Effector CD4-positive, alpha-beta T cell (primary cell): Measurements from ENCODE around the gene LRCOL1. TPM values are rescaled to one million over a fixed set of nuclear protein-coding genes. Genes with fewer than 3 reads are reported as not detected.

Source experiments
- DNase-seq: peaks from one replicate; pipeline ENCODE4 v3.0.0-alpha.2; 2020
- total RNA-seq: gene quantifications from one replicate; lab custom pipeline; 2026; lab: John Stamatoyannopoulos, UW

Gene LRCOL1
- total RNA-seq, result not detected

DNA sequence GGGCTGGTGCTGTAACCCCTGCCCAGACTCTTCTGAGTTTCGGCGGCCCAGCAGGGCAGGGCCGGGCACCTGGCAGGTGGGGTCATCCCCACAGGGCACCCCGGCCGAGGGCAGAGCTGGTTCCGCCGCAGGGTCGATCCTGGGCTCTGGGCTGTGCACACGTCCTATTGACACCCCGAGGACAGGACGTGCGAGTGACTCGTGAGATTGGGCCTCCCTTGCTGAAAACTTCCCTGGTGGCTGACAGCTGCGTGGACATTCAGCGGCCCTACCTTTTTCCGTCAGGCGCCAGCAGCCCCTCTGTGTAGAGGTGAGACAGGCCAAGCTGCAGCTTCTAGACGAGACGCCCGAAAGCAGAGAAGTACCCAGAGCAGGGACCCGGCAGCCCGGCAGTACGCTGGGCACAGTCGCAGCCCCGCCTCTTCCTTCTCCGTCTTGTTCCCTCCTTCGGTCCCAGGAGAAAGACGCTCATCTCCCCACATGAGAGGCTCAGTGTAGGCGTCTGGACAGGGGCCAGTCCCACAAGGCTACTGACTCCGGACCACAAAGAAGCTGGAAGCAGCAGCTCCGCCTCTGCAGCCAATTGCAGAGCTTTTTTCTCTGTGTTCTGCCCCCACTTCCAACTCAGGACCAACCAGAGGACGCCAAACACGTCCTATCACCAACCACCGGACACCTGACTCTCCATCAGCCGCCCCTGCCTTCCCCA is at the start of gene LRCOL1:
TSS of gene LRCOL1 (minus strand) at position 532 of the 709 bp plus-strand sequence. CDS start 4,331 bp downstream, outside the sequence.
- DNase-seq, result no peak

DNA sequence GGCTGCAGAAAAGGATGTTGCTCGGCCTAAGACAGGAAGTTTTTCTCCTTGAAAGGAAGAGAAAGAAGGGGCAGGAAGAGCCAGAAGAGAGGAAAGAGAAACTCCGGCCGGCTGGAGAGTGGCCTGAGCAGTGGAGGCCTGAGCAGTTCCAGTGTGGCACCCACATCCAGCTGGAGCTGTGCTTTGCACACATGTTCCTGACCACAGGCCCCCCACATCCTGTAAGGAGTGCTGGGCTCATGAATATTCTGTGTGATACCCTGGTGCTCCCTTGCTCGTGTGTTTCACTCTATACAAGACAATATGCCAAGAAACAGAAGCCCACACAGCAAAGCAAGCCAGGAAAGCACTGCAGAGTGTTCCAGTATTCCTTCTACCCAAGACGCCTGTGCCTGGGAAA is 49.7 kb upstream of the LRCOL1 start:
- no peak for DNase-seq

DNA sequence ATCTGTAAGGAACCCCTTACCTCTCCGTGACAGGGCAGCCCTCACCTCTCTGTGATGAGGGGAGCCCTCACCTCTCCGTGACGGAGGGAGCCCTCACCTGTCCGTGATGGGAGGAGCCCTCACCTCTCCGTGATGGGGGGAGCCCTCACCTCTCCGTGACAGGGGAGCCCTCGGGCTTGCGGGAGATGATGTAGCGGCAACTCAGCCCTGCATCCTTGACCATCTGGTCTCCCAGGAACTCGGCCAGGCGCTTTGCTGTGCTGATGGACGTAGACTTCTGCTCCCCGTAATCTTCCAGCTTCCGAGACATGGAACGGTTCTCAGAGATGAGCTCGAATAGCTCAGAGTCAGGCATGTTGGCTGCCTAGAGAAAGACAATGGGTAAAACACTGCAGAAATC is 48.8 kb upstream of the LRCOL1 start:
- no peak for DNase-seq

DNA sequence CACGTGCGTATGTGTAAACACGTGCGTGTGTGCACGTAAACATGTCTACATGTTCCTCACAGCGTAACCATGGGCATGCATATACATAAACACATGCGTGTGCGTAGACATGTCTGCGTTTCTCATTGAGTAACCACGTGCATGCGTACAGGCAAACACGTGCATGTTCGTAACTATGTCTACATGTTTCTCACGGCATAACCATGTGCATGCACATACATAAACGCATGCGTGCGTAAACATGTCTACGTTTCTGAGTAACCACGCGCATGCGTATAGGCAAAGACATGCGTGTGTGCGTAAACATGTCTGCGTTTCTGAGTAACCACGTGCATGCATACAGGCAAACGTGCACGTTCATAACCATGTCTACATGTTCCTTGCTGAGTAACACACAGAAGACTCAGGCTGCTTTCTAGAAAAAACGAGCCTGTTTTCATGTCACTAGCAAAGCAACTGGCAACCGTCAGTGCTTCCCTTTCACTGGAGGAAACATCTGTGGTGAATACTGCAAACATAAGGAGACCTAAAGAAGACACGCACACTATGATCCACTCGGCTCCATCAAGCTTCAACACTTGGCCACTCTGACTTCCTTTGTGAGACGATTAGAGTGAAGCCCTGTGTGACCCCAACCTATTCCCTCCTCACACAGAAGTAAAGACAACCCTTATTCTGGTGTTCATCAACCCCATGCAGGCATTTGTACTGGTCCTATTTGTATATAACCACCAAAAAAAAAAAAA is 47.9 kb upstream of the LRCOL1 start:
- no peak for DNase-seq

DNA sequence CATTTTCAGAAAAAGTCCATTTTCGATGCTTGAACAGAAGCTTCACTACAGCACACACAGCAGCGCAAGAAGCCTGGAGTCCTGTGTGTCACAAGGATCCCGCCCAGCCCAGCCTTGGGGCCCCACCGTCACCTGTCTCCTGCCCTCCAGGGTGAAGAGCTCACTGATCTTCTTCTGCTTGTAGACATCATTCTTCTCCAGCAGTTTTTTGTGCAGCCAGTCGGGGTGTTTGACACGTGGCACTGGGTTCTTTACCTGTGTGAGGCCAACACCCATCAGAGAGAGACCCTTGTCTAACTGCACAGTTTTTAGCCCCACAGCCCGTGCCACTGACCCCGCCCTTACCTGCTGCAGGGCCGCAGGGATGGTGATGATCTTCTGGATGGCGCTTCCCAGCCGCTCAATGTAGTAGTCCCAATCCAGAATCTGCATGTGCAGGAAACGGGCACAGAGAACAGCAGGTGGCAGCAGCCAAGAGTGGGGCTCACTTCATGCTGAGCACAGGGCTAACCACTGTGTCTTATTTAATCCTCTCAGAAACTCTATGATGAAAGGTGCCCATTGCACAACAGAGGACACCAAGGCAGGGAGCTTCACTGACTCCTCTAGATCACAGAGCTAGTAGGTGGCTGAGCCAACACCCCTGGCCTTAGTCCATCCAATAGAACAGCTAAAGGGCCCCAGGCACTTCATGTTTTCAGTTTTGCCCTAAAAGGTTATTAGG is 46.8 kb upstream of the LRCOL1 start:
- DNase-seq, result no peak

DNA sequence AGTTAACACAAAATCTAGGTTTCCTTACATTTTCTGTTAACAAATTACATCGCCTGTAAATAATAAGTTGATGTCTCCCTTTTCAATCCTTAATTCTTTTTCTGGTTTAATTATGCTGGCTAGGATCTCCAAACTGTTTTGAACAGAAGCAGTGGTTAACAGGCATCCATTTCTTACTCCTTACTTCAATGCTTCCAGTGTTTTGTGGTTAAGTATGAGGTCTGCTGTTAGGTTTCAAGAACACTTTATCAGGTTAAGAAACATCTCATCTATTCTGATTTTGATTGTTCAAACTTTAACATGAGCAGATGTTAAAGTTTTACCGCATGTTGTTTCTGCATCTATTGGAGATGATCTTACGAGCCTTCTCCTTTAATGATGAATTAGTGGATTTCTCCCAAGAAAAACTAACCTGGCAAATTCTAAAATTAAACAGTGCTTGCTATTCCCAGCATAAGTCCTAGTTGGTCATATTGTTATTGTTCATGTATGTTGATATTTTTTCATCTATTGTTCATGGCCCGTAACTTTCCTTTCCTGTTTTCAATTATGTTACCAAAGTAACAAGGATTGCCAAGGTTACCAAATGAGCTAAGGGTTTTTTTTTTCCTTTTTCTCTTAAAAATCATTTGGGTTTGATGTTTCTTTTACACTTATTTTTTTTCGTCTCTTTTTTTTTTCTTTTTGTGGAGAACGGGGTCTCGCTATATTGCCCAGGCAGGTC is 43.3 kb upstream of the LRCOL1 start:
- no peak for DNase-seq

DNA sequence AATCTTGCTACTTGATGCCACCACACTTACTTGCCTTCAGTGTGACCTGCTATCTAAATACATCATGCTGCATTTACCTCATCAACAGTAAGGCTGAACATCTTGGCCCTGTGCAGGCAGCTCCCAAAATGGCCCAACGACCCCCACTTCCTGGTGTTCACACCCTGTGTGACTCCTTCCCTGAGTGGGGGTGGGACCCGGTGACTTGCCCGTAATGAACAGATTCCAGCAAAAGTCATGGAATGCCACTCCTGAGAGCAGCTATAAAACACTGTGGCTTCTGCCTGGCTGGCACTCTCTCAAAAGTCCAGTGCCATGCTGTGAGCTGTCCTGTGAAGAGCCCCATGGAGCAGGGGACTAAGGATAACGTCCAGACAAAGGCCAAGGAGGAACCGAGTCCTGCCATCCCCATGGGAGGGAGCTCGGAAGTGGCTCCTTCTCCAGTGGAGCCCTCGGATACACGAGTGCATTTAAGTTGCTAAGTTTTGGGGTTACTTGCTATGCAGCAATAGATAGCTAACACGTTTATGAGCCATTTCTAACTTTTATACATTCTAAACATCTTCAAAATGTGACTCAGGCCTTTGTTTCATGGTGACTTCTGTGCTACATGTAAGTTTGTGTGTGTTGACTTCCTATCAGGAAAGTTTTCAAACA is 41.2 kb upstream of the LRCOL1 start:
- DNase-seq, result no peak

DNA sequence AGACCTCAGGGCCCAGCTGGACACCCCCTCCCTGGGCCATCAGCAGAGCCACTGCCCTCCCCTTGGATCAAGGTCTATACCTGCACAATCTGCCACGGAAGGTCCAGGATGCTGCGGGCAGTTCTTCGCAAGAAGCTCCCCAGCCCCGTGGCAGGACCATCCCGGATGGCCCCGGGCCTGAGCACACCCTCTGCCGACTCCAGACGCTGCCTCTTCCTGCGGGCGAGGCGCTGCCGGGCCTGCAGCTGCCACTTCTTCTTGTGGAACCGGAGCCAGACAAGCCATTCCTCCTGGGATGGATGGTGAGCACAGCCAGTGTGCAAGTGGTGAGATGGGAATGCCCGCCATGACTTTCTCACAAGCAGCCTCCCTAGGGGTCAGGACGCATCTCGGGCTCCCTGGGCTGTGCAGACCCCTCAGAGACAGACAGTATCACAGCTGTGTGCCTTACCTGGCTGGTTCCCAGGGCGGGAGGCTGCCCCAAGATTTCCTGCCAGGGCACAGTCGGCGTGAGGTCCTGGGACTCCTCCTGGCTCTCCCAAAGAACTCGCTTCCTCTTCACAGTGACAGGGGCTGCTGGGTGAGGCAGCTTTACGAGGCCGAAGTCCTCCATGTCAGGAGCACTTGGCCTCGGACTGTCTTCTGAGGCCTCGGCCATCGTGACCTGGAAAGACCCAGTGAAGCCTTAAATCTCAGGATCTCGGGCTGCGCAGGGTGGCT is 39.0 kb upstream of the LRCOL1 start:
- DNase-seq, result no peak

DNA sequence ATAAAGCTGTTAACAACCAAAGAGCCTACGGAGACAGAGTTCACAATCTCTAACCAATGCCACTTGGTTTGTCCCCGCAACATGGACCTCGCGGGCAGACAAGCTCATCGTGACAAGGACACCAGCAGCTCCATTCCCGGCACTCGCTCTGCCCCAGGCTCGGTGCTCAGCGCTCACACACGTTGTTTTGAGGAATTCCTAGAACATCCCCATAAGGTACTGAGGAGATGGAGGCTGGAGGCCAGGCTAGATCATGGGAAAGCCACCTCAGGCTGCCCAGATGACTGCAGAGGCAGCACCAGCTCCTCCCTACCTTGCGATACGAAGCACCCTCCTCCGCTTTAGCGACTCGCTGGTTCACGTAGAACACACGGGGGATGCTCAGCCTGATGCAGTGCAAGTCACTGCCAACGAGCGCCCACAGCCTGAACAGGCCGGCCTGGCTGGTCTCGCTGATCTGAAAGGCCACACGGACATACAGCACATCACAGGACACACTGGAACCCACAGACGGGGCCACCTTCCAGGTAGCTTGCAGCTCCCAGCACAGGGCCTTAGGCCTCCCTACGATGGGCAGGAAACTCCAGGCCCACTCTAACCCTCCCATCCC is 38.3 kb upstream of the LRCOL1 start:
- DNase-seq, result no peak

DNA sequence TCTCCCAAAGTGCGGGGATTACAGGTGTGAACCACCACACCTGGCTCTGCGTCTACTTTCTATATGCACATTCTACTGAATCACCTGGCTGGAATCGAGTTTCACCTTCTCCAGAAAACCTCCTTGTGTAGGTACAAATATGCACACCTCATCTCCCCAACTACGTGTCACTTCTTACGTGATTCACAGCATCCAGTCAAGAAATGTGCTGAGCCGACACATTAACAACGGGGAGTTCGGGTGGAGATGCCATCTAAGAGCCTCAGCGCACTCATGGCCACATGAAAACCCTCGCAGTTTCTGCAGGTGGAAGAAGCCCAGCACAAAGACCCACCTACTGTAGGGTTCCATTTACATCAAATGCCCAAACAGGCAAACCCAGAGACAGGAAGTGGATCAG is 37.5 kb upstream of the LRCOL1 start:
- DNase-seq, result no peak

DNA sequence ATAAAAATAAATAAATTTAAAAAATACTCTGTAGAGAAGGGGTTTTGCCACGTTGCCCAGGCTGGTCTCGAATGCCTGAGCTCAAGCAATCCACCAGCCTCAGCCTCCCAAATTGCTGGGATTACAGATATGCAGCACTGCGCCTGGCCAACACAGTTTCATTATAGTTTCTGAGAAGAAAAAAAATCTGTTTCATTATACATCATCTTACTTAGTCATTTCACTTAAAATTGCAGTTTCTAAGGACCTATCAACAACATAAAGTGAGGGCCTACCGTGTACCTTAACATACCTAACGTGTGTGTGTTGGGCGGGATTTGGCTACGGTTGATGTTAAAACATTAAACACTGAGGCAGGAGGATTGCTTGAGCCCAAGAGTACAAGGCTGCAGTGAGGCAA is 36.5 kb upstream of the LRCOL1 start:
- no peak for DNase-seq

DNA sequence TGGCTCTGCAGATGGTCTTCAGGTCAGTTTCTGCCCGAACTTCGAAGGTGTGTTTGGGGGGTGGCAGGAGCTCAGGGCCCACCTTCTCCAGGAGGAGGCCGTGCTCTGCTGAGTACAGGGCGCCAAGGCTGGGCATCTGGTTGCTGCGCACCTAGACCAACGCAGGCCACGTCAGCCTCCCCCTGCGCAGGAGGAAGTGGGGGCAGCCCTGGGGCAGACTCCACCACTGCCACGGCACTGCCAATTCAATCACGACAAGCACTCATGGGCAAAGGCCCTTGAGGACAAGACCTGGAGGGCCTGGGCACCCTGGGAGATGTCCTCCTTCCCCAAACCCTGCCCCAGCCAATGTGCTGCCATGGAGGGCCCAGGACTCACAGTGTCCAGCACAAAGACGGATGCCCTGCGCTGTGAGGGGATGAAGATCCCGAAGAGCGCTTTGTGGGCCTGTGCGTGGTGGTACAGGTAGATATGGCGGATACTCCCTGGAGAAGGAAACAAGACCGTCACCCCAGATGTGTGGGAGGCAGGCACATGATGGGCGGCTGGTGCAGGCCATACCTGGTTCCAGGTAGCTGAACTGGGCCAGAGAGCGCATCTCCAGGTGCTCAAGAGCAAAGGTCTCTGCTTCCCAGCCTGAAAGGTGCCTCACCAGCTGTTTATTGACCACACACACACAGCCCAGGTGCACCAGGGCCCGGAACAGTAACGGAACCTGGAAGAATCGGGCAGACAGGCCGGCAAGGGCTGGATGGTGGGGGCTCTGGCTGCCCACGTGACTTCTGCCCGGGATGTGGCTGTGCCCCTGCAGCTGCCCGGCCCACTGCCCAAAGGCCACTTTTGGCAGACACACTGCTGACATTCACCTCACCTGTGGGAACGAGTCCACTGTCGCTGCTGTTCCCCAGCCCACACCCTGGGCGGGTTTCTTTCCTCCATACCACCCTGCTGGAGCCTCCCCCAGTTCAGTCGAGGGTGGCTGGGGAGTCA is 32.8 kb upstream of the LRCOL1 start:
- no peak for DNase-seq

DNA sequence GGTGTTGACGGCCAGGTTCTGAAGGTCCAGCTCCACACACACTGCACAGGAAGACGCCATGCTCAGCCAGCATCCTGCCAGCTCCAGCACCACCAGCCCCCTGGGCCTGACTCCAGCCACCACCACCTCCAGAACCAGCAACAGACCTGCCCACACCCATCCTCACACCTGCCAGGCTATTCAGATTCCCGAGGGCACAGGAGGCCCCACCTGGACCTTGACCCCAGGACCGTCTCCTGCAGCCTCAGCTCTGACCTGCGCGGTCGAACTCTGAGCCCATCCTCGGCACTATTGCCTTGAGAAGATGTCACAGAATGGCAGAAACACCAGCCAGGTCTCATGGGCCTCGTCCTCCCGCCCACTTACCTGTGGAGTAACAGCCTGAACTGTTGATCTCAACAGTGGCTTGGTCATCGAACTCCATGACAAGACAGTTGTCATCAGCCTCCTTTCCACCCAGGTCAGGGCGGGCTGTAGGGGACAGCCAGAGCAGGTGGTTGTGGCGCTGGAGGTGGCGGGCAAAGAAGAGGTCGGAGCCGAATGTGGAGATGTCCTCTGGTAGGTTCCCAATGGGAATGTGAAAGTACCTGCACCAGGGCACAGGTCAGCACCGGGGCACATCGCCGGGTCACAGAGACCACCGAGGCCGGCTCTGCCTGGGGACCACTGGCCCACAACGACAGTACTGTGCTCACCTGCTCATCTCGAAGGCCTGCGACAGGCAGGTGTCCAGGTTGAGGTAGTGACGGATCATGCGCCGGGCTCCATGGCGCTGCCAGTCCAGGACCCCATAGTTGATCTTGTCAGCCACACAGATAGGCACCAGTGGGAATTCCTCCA is 31.6 kb upstream of the LRCOL1 start:
- no peak for DNase-seq

DNA sequence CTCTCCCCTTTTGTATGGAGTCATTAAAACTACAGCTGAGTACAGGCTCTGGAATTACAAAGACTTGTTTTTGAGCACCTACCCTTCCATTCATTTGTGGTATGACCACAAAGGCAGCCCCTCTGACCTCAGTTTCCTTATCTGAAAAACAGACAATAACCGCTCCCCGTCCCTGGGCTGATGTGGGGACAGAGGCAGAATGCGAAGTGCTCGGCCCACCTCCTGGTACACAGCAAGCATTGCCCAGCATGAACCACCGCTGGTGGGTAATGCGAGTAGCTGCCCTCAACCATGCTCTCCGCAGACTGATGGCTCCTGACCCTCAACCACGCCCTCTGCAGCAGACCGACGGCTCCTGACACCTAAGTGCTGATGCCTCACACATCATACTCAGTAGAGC is 30.6 kb upstream of the LRCOL1 start:
- no peak for DNase-seq

DNA sequence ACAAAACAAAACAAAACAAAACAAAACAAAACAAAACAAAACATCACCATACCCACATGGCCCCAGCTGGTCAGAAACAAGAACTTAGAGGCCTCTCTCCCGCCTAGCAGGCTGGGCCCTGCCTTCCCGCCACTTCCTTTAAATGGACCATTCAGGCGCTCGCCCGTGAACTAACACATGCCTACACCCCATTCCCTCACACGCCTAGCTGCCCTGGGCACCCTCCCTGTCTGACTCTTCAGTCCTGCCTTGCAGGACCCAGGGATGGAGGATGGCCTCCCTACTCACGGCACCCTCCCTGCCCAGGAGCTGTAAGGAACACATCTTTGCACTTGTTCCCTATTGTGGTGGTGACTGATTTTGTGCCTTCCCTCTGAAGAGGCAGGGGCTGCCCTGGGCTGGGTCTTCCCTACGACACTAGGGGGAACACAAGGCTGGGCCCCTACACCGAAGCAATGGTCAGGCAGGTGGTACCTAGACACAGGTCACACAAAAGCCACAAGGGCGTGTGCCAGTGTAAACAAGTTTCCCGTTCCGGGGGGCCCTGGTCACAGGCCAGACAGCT is 29.7 kb upstream of the LRCOL1 start:
- no peak for DNase-seq

DNA sequence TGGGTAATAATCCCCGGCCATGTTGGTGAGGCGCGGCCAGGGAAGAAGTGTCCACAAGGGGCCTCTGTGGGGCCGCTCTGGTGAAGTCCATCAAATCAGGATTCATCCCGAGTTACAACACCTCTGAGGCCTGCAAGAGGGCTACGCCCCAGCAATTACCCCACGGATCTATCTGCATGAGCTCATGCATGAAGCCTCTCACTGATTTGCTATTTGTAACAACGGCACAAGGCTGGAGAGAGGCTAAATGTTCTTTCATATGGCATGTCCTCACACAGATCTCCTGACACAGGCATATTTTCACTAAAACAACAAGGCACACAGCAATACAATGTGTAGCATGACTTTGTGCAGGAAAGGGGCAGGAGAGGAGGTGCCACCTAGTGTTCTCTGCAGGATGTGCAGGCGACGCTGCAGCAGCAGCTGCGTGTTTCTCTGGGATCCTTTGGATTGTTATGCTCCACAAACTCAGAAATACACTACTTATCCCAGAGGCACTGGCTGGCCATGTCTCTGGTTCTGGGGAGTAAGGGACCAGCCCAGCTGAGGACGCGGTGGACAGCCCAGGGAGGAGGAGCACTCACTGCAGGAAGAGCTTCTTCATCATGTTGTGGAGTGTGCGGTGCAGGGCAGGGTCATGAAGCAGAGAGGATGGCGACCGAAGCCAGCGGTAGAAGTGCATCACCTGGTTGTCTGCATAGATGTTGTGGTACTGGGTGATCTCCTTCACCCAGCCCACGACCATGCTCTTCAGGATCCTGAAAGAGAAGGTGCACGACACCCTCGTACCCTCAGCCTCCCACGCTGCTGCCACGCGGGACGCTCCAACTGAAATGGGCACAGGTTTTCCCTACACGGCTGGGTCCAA is 28.4 kb upstream of the LRCOL1 start:
- DNase-seq, result no peak

DNA sequence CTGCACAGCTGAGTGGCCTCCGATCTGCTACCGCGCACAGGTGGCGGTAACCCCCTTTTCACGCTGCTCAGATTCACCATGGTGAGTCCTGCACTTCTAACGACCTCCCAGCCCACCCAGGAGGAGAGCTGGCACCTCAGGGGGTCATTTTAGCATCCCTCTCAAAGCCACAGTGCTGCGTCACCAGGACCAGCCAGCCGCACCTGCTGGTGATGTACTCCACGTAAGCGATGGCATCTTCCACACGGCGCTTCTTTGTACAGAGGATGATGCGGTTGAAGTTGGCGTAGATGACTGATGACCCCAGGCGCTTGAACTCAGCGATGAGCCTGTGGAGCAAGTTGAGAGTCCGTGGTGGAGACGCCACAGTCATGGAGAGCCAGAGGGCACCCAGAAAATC is 27.4 kb upstream of the LRCOL1 start:
- DNase-seq, result no peak
